ENCODE results near the gene IRGC. TPM values are rescaled to one million over a fixed set of nuclear protein-coding genes. Genes with fewer than 3 reads are reported as not detected.

IRGC gene
- total and polyA plus RNA-seq, 2 of the 13 experiments (the other 11 are each of a cell fraction or from before 2014, with no cell fraction given): not detected

DNA sequence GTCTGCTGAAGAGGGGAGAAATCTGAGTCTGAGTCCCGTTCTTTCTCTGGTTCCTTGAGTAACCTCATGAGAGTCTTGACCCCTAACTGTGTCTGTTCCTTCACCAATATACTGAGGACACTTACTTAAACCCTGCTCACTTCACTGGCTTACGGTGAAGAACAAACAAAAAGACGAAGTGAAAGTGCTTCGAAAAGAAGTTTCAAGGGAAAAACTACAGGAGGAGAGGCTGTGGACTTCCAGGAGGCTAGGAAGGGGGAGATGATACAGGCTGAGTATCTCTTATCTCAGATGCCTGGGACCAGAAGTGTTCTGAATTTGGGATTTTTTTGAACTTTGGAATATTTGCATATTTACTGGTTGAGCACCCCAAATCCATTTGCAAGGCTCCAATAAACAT, 32.8 kb downstream of the IRGC start (continued):
- TF ChIP-seq FOXP1 (IDR thresholded peaks at IDR 0.05) (no peak), FOXP1 (CRISPR knock-in tag; IDR thresholded peaks at IDR 0.05) (no peak), KDM3A (CRISPR knock-in tag; IDR thresholded peaks at IDR 0.05; ENCODE audit: low read depth) (no peak), SOX5 (CRISPR knock-in tag; IDR thresholded peaks at IDR 0.05; ENCODE audit: borderline replicate concordance) (no peak), ZNF124 (CRISPR knock-in tag; IDR thresholded peaks at IDR 0.05) (no peak), HCFC1 (IDR thresholded peaks at IDR 0.05; ENCODE audit: low read depth, low read length) (no peak), ZNF607 (CRISPR knock-in tag; IDR thresholded peaks at IDR 0.05; ENCODE audit: borderline replicate concordance) (no peak), TCF7 (IDR thresholded peaks at IDR 0.05; ENCODE audit: low read depth) (no peak), ZSCAN25 (CRISPR knock-in tag; IDR thresholded peaks at IDR 0.05) (no peak)
- TF ChIP-seq, protein P1, sequence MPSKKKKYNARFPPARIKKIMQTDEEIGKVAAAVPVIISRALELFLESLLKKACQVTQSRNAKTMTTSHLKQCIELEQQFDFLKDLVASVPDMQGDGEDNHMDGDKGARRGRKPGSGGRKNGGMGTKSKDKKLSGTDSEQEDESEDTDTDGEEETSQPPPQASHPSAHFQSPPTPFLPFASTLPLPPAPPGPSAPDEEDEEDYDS (CRISPR knock-in tag; IDR thresholded peaks at IDR 0.05): no peak
- TF ChIP-seq, protein P2, sequence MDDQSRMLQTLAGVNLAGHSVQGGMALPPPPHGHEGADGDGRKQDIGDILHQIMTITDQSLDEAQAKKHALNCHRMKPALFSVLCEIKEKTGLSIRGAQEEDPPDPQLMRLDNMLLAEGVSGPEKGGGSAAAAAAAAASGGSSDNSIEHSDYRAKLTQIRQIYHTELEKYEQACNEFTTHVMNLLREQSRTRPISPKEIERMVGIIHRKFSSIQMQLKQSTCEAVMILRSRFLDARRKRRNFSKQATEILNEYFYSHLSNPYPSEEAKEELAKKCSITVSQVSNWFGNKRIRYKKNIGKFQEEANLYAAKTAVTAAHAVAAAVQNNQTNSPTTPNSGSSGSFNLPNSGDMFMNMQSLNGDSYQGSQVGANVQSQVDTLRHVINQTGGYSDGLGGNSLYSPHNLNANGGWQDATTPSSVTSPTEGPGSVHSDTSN (CRISPR knock-in tag; IDR thresholded peaks at IDR 0.05; ENCODE audit: borderline replicate concordance): no peak
- TF ChIP-seq, protein P3, sequence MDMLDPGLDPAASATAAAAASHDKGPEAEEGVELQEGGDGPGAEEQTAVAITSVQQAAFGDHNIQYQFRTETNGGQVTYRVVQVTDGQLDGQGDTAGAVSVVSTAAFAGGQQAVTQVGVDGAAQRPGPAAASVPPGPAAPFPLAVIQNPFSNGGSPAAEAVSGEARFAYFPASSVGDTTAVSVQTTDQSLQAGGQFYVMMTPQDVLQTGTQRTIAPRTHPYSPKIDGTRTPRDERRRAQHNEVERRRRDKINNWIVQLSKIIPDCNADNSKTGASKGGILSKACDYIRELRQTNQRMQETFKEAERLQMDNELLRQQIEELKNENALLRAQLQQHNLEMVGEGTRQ (IDR thresholded peaks at IDR 0.05; ENCODE audit: low read depth, low read length): no peak
- TF ChIP-seq, protein P3 (CRISPR knock-in tag; IDR thresholded peaks at IDR 0.05; ENCODE audit: borderline replicate concordance): no peak

All from HepG2 (cell line).